H1 (cell line): ENCODE data around the gene FOXC1. TPM values are rescaled to one million over a fixed set of nuclear protein-coding genes. Genes with fewer than 3 reads are reported as not detected.

ENCODE experiments used
- SIRT6 ChIP-seq: IDR thresholded peaks from one replicate; pipeline ENCODE4 v1.7.1; 2012; ENCODE audit warnings: low read length, inconsistent platforms
- polyA plus RNA-seq, 7 experiments: library from polyadenylated mRNA; depleted of rRNA in 3 of 7; stranded (reverse) in 5 of 7; unstranded in 2 of 7; fragments of >200 nt in 5 of 7; fragments of 200-250 nt in 2 of 7; gene quantifications; 1 replicate in 5 of 7; 2 replicates in 1 of 7; 4 replicates in 1 of 7; pipeline versions ENCODE4 v1.2.1 to v1.2.3, GENCODE V29; 2011 to 2013; ENCODE audit warnings: missing spikeins in 2 of 7, mixed read lengths in 2 of 7
- total RNA-seq: library from RNA; stranded (reverse); fragmentation: NEBNext Ultra II Directional; extraction: Animal tissue kit (Norgen Biotek cat#: 25700); gene quantifications from 2 replicates; pipeline ENCODE4 v1.2.1, GENCODE V29; 2021

FOXC1 gene
- total and polyA plus RNA-seq, 2 of the 8 experiments (the other 6 are each of a cell fraction or from before 2014, with no cell fraction given), result 0.22 TPM; not detected in 1

DNA sequence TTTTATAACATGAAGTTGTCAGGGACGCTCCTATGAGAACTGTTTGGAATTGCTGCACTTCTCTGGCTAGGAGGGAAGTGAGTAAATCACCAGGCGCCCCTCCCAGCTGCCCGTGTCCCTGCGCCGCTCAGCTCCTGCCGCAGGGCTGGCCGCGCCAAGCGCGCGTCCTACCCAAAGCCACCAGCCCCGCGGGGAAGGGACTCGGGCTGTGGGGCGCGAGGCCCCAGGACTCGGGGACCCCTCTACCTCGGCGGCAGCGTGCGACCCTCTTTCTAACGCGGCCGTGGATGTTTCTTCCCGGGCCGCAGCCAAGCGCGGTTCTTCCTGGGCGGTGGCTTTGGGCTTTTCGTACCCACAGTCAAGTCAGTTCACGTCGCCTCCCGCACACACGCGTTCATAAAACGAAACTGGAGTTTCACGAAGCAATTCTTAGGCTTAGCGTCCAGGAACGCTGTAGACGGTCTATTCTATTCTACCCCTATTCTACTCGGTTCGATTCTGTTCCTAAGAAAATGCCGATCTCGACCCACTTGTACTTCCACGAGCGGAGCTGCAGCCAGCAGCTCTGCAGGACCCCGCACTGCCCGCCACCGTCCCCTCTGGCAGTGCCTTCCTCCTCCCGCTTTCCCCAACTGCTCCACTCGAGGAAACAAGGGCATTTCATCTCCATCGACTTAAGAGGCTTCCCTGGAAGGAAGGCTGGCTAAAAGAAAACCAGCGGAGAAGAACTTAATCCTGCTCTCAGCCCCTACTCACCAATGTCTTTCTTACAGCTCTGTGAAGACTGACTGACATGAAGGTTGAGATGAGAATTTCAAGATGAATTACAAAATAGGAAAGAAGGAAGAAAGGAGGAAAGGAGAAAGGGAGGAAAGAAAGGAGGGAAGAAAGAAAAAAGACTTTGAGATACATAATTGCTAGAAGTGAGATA is 15.4 kb downstream of the FOXC1 start (continued):
- TF ChIP-seq SIRT6, result no peak
